SK-N-MC (cell line): Measurements from ENCODE around the gene MRTFB.

Experiments used
- EZH2 ChIP-seq: fragments of 200-600 bp; sonication (generic); IDR thresholded peaks from one replicate; pipeline ENCODE4 v1.6.1; 2017; ENCODE audit warnings: antibody characterized with exemption
- FOXP2 ChIP-seq: optimal IDR thresholded peaks from 2 replicates; pipeline ENCODE3; 2011; ENCODE audit warnings: mild to moderate bottlenecking, moderate library complexity; ENCODE audit not compliant: insufficient read depth; ENCODE audit errors: extremely low read length, control extremely low read depth
- POLR2AphosphoS5 ChIP-seq: IDR thresholded peaks from 2 replicates; pipeline ENCODE4 v1.6.1; 2012; ENCODE audit warnings: mild to moderate bottlenecking, low read depth, low read length, borderline replicate concordance

GRCh38 chr16:14307059-14307526 is 236.0 kb downstream of the MRTFB start:
- TF ChIP-seq POLR2AphosphoS5 (no peak), EZH2 (no peak), FOXP2 (no peak)
